ENCODE measurements around the gene IL5. TPM values are rescaled to one million over a fixed set of nuclear protein-coding genes. Genes with fewer than 3 reads are reported as not detected.

IL5 gene
- total RNA-seq, 1 donor from 2014 or later: not detected

DNA sequence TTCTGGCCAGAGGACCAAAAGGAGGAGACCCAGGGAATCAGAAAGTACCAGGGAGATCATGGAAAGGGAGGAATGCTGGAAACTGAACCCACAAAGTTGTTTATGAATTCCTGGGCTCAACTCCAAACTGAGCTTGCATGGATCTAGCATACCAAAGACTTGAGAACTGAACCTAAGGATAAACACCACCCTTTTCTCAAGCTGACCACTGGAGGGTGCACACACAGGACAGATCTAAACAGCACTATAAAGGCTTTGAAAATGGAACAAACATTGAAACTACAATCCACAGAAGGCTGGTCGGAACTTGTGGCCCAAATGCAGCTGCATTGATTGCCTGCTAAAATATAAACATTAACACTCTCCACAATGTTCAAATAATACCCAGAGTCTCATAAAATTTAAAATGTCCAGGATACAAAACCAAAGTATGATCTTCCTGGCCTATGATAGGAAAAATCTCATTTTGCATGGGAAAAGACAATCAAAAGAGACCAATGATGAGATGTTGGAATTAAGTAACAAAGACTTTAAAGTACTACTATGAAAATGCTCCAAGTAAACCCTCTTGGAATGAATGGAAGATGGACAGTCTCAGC, 37.1 kb downstream of the IL5 start:
- no peaks in the 10 kb centered on the region for H3K36me3 ChIP-seq
- intact Hi-C loops (cut with DNase I): no loop called here
- H3K27me3 ChIP-seq: no peaks in the 10 kb centered on the region
- H3K9me3 ChIP-seq: no peaks in the 10 kb centered on the region
- H3K4me1 ChIP-seq: peaks cover 12% of the 10 kb centered on the region
- no peak overlapping the region for H3K4me3 ChIP-seq
- no peak for TF ChIP-seq POLR2AphosphoS5 (IDR thresholded peaks at IDR 0.05; ENCODE audit: insufficient read depth in 1 of 2, low read depth in 1 of 2)
- TF ChIP-seq, protein P1, sequence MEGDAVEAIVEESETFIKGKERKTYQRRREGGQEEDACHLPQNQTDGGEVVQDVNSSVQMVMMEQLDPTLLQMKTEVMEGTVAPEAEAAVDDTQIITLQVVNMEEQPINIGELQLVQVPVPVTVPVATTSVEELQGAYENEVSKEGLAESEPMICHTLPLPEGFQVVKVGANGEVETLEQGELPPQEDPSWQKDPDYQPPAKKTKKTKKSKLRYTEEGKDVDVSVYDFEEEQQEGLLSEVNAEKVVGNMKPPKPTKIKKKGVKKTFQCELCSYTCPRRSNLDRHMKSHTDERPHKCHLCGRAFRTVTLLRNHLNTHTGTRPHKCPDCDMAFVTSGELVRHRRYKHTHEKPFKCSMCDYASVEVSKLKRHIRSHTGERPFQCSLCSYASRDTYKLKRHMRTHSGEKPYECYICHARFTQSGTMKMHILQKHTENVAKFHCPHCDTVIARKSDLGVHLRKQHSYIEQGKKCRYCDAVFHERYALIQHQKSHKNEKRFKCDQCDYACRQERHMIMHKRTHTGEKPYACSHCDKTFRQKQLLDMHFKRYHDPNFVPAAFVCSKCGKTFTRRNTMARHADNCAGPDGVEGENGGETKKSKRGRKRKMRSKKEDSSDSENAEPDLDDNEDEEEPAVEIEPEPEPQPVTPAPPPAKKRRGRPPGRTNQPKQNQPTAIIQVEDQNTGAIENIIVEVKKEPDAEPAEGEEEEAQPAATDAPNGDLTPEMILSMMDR (IDR thresholded peaks at IDR 0.05): peak in 1 of 3 experiments; percentile 46
- DNase-seq (ENCODE audit: extremely low spot score in 2 of 2): no peak
- peak overlapping the region; percentile 44 for H3K27ac ChIP-seq

DNA sequence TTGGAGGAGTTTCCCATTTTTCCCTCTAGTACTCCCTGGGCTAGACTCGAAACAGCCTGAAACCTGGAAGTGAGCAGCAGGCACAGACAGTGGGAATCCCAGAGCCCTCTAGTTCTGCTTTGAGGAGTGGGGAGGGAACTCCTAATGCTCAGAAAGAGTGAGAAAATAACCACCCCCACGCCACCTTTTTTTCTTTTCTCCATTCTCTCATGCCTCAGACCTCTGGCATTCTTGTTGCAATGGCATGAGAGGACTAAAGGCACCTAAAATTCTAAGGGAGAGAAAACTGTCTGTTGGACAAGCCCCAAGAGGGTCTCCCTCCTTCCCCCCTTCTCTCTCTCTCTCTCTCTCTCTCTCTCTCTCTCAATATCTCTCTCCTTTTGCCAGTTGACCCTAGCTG, 37.7 kb downstream of the IL5 start:
- Histone ChIP-seq H3K9me3 (no peaks in the 10 kb centered on the region), H3K4me3 (no peak overlapping the region), H3K36me3 (no peaks in the 10 kb centered on the region), H3K27ac (peak overlapping the region; percentile 44), H3K4me1 (peaks cover 12% of the 10 kb centered on the region), H3K27me3 (no peaks in the 10 kb centered on the region)
- no peak for DNase-seq (ENCODE audit: extremely low spot score in 2 of 2)
- intact Hi-C loops (cut with DNase I): no loop called here
- TF ChIP-seq POLR2AphosphoS5 (IDR thresholded peaks at IDR 0.05; ENCODE audit: insufficient read depth in 1 of 2, low read depth in 1 of 2) (no peak), POLR2A (IDR thresholded peaks at IDR 0.05) (no peak)
- TF ChIP-seq, protein P1 (IDR thresholded peaks at IDR 0.05): no peak

DNA sequence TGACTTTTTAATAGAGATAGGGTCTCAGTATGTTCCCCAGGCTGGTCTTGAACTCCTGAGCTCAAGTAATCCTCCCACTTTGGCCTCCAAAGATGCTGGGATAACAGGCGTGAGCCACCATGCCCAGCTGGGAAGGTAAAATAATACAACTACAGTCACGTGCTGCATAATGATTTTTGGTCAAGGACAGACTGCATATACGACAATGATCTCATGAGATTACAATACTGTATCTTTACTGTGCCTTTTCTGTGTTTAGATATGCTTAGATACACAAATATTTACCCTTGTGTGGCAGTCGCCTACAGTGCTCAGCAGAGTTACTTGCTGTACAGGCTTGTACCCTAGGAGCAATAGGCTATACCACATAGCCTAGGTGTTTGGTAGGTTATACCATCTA, 38.6 kb downstream of the IL5 start:
- no peak for DNase-seq (ENCODE audit: extremely low spot score in 2 of 2)
- H3K4me1 ChIP-seq: peaks cover 12% of the 10 kb centered on the region
- intact Hi-C loops (cut with DNase I): no loop called here
- TF ChIP-seq POLR2A (IDR thresholded peaks at IDR 0.05) (no peak), POLR2AphosphoS5 (IDR thresholded peaks at IDR 0.05; ENCODE audit: insufficient read depth in 1 of 2, low read depth in 1 of 2) (no peak)
- TF ChIP-seq, protein P1 (IDR thresholded peaks at IDR 0.05): no peak
- H3K27ac ChIP-seq: no peak overlapping the region
- H3K9me3 ChIP-seq: no peaks in the 10 kb centered on the region
- no peaks in the 10 kb centered on the region for H3K36me3 ChIP-seq
- H3K4me3 ChIP-seq: no peak overlapping the region
- H3K27me3 ChIP-seq: no peaks in the 10 kb centered on the region

DNA sequence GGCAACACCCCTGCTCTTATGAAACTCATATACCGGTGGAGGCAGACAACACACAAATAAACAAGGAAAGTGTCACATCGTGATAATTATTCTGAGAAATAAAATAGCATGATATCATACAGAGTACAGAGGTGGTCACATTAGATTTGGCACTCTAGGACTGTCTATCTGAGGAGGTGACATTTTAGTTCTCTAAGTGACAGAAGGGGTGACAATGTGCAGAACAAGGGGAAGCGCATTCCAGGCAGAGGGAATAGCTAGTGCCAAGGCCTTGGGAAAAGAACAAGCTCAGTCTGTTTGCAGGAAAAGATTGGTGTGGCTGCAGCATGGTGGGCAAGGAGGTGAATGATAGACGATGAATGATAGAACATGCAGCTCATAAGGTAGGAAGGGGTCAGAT, 40.1 kb downstream of the IL5 start:
- H3K4me1 ChIP-seq: peaks cover 14% of the 10 kb centered on the region
- TF ChIP-seq, protein P1 (IDR thresholded peaks at IDR 0.05): no peak
- TF ChIP-seq POLR2AphosphoS5 (IDR thresholded peaks at IDR 0.05; ENCODE audit: insufficient read depth in 1 of 2, low read depth in 1 of 2) (no peak), POLR2A (IDR thresholded peaks at IDR 0.05) (no peak)
- H3K27ac ChIP-seq: no peak overlapping the region
- no peak for DNase-seq (ENCODE audit: extremely low spot score in 2 of 2)
- H3K9me3 ChIP-seq: no peaks in the 10 kb centered on the region
- no peaks in the 10 kb centered on the region for H3K27me3 ChIP-seq
- no peak overlapping the region for H3K4me3 ChIP-seq
- H3K36me3 ChIP-seq: no peaks in the 10 kb centered on the region
- intact Hi-C loops (cut with DNase I): loop anchor here (2.0 kb wide), 1 partner anchor 118 kb away; no protein-coding TSS in a partner anchor

Data from vagina (tissue), 2 donors.